NT2/D1 (cell line): ENCODE data around the gene BSND.
"Not testable (repeated sequence)": the region's sequence is repeated elsewhere in the genome, so short reads cannot be mapped to it uniquely, and the experiment has no call there.

ENCODE experiments used
- DNase-seq: peaks from one replicate; pipeline ENCODE4 v3.0.0-alpha.2; 2011; ENCODE audit warnings: low read depth, low spot score
- H3K27me3 ChIP-seq: 2 replicates; pipeline ENCODE4 v1.6.0; 2011; ENCODE audit warnings: mild to moderate bottlenecking; ENCODE audit not compliant: insufficient read length, insufficient read depth
- H3K36me3 ChIP-seq: 2 replicates; pipeline ENCODE4 v1.6.1; 2011; ENCODE audit warnings: mild to moderate bottlenecking, low read length, mixed read lengths; ENCODE audit not compliant: insufficient read depth, insufficient read length
- H3K4me1 ChIP-seq: 2 replicates; pipeline ENCODE4 v1.5.1; 2011; ENCODE audit not compliant: insufficient read depth, insufficient read length
- H3K4me3 ChIP-seq: 2 replicates; pipeline ENCODE4 v1.5.1; 2011; ENCODE audit warnings: low read depth; ENCODE audit not compliant: insufficient read length
- H3K9ac ChIP-seq: 2 replicates; pipeline ENCODE4 v1.6.0; 2011; ENCODE audit warnings: low read depth; ENCODE audit not compliant: insufficient read length
- H3K9me3 ChIP-seq: 2 replicates; pipeline ENCODE4 v1.5.1; 2011; ENCODE audit warnings: mild to moderate bottlenecking, low read length; ENCODE audit not compliant: insufficient read depth
- SUZ12 ChIP-seq: IDR thresholded peaks from 2 replicates; pipeline ENCODE4 v1.6.1; 2011; ENCODE audit not compliant: insufficient read length, insufficient read depth; ENCODE audit errors: extremely low read depth
- YY1 ChIP-seq: IDR thresholded peaks from 2 replicates; pipeline ENCODE4 v1.6.1; 2011; ENCODE audit not compliant: insufficient read length, insufficient read depth
- ZNF274 ChIP-seq: IDR thresholded peaks from 2 replicates; pipeline ENCODE4 v1.6.1; 2011; ENCODE audit warnings: mild to moderate bottlenecking, low read depth, low read length

Gene BSND

GRCh38 chr1:55010887-55011217, 12.1 kb downstream of the BSND start:
- Histone ChIP-seq H3K4me1 (peaks cover 16% of the 10 kb centered on the region), H3K4me3 (no peak overlapping the region), H3K27me3 (no peaks in the 10 kb centered on the region), H3K36me3 (no peaks in the 10 kb centered on the region), H3K9me3 (peaks cover 16% of the 10 kb centered on the region; the same call in 1 of the 2 replicates), H3K9ac (no peak overlapping the region)
- TF ChIP-seq ZNF274: no peak
- no peak for TF ChIP-seq SUZ12
- TF ChIP-seq YY1: no peak
- DNase-seq: no peak

- Histone ChIP-seq H3K4me1 (peaks cover 16% of the 10 kb centered on the region), H3K36me3 (no peaks in the 10 kb centered on the region), H3K27me3 (no peaks in the 10 kb centered on the region), H3K9me3 (peaks cover 16% of the 10 kb centered on the region; the same call in 1 of the 2 replicates), H3K4me3 (no peak overlapping the region), H3K9ac (no peak overlapping the region)
- no peak for DNase-seq
- TF ChIP-seq ZNF274 (no peak), SUZ12 (no peak), YY1 (no peak)
Measured at GRCh38 chr1:55012661-55013060, 13.9 kb downstream of the BSND start.

- TF ChIP-seq YY1 (no peak), ZNF274 (no peak), SUZ12 (no peak)
- no peaks in the 10 kb centered on the region for H3K27me3 ChIP-seq
- H3K36me3 ChIP-seq: no peaks in the 10 kb centered on the region
Measured at GRCh38 chr1:55015123-55015522, 16.4 kb downstream of the BSND start.

GRCh38 chr1:55015731-55016620, 17.2 kb downstream of the BSND start:
- no peaks in the 10 kb centered on the region for H3K36me3 ChIP-seq
- no peak for DNase-seq
- no peaks in the 10 kb centered on the region for H3K27me3 ChIP-seq
- H3K4me1 ChIP-seq: peaks cover 16% of the 10 kb centered on the region
- H3K9ac ChIP-seq: no peak overlapping the region
- no peak for TF ChIP-seq SUZ12
- no peak for TF ChIP-seq ZNF274
- no peak for TF ChIP-seq YY1
- no peaks in the 10 kb centered on the region for H3K9me3 ChIP-seq
- no peak overlapping the region for H3K4me3 ChIP-seq

More at GRCh38 chr1:55015123-55015522, 16.4 kb downstream of the BSND start:
- Histone ChIP-seq H3K4me1 (peaks cover 22% of the 10 kb centered on the region), H3K4me3 (no peak overlapping the region), H3K9ac (no peak overlapping the region), H3K9me3 (no peaks in the 10 kb centered on the region)
- no peak for DNase-seq

GRCh38 chr1:55018395-55018794, 19.7 kb downstream of the BSND start:
- H3K27me3 ChIP-seq: no peaks in the 10 kb centered on the region
- no peak for DNase-seq
- peaks cover 20% of the 10 kb centered on the region for H3K4me1 ChIP-seq
- H3K9me3 ChIP-seq: no peaks in the 10 kb centered on the region; the same call in 1 of the 2 replicates
- H3K36me3 ChIP-seq: no peaks in the 10 kb centered on the region
- H3K9ac ChIP-seq: no peak overlapping the region
- TF ChIP-seq YY1: no peak
- TF ChIP-seq SUZ12: no peak
- no peak for TF ChIP-seq ZNF274
- H3K4me3 ChIP-seq: no peak overlapping the region

GRCh38 chr1:55021942-55022546, 23.3 kb downstream of the BSND start:
- Histone ChIP-seq H3K36me3 (no peaks in the 10 kb centered on the region), H3K4me3 (no peak overlapping the region), H3K9ac (peak overlapping the region; percentile 58), H3K4me1 (peaks cover 20% of the 10 kb centered on the region), H3K27me3 (no peaks in the 10 kb centered on the region), H3K9me3 (no peaks in the 10 kb centered on the region; the same call in 1 of the 2 replicates)
- DNase-seq: peak; percentile 99
- TF ChIP-seq YY1 (no peak), ZNF274 (no peak), SUZ12 (no peak)

- H3K4me3 ChIP-seq, DNase-seq, H3K36me3 ChIP-seq, H3K9ac ChIP-seq, H3K9me3 ChIP-seq, H3K27me3 ChIP-seq: not testable (repeated sequence)
- H3K4me1 ChIP-seq: peaks cover 17% of the 10 kb centered on the region
Measured at GRCh38 chr1:55024163-55024562, 25.4 kb downstream of the BSND start.

- H3K4me3 ChIP-seq, H3K4me1 ChIP-seq, H3K27me3 ChIP-seq, H3K9ac ChIP-seq, H3K36me3 ChIP-seq, H3K9me3 ChIP-seq, DNase-seq: not testable (repeated sequence)
Measured at GRCh38 chr1:55026682-55027081, 27.9 kb downstream of the BSND start.

- H3K9ac ChIP-seq: not testable (repeated sequence)
Measured at GRCh38 chr1:55031098-55031497, 32.4 kb downstream of the BSND start.

More at GRCh38 chr1:55031098-55031497, 32.4 kb downstream of the BSND start:
- not testable (repeated sequence) for H3K36me3 ChIP-seq, H3K27me3 ChIP-seq, DNase-seq, H3K9me3 ChIP-seq, H3K4me3 ChIP-seq, H3K4me1 ChIP-seq
